Hypothalamus (tissue), 51 donors: ENCODE measurements around the gene AKT3.
"Not testable (repeated sequence)": the region's sequence is repeated elsewhere in the genome, so short reads cannot be mapped to it uniquely, and the experiment has no call there.

Source experiments
- DNase-seq, 51 donors: peaks; one replicate each; lab custom pipeline; 2025; lab: John Stamatoyannopoulos, UW

Gene AKT3

DNA sequence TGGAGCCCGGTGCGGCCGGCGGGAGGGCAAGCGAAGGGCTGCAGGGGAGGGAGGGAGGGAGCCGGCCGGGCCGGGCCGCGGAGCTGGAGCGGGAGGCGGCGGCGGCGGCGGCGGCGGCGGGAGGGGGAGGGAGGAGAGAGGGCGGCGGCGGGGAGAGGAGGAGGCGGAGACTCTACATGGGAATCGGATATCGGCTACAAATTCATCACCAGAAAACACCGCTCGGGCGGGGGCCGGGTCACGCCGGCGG, at the start of gene AKT3:
Gene AKT3 (minus strand): TSS at position 42 of the 250 bp plus-strand sequence. CDS start 7,073 bp downstream, outside the sequence.
- DNase-seq, result peak in 46 of 51 donors; percentile 65 to 95 (median 84)

DNA sequence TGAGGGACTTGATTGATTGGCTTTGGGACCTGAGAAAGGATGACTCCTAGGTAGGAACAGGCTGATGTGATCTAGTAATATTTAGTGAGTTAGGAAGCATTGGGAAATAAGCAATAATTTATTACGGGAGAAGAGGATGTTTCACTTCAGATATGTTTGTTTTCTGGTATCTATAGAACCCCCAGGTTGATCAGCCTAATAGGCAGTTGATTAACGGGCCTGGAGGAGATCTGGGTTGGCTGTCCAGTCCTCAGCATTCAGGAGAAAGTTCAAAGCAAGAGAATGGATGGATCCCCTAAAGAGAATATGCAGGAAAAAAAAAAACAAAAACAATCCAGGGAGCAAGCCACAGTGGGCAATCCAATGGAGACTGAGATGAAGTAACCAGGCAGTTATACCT, 48.2 kb upstream of the AKT3 start:
- DNase-seq, result no peak

DNA sequence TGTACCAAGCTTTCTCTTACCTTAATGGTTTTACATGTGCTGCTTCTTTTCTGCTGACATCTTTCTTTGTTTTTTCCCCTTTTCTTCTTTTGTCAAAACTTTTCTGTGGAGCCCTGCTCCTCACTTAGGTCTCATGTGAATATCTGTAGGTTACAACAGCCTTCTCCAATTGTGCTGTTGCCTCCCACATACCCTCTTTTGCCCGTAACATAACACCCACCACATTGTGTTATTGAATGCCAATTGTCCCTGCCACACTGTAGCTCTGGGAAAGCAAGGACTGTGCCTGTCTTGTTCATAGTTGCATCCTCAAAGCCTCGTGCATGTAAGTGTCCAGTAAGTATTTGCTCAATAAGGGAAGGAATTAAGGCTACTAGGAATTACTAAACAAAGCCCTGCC, 46.3 kb upstream of the AKT3 start:
- no peak for DNase-seq

DNA sequence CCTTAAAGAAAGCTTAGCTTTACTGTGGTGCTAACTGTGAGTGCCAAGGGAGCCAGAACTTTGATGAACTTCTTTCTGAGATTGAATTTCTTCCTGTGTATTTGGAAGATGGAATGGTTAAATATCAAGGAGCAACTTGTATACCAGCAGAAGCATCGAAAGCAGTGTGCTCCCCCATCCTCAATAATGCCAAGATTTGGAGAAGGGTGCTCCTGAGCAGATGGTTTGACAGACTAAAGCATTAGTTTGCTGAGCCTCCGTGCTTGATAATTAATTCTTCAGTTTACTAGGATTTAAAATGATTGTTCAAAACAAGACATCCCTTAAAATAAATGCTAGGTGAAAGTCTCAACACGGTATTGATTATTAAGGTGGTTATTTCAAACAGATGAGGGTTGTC, 42.4 kb upstream of the AKT3 start:
- no peak for DNase-seq

DNA sequence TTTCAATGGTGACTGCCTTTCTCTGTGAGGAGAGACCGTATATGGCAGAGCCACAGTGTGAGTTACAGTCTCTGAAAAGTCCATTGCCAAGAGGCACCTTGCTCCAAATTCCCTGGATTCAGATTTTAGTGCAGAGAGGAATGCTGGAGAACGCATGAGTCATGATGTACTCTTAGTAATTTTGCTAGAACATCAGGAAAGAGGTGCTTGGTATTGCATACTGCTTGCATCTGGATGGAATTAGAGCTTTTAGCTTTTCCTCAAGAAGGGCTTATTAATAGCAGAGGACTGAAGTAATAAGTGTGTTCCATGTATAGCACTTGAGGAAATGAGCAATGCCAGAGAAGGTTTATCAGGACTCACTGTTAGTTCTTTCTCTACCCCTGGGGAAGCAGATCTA, 40.5 kb upstream of the AKT3 start:
- DNase-seq, result peak in 1 of 51 donors; percentile 7

DNA sequence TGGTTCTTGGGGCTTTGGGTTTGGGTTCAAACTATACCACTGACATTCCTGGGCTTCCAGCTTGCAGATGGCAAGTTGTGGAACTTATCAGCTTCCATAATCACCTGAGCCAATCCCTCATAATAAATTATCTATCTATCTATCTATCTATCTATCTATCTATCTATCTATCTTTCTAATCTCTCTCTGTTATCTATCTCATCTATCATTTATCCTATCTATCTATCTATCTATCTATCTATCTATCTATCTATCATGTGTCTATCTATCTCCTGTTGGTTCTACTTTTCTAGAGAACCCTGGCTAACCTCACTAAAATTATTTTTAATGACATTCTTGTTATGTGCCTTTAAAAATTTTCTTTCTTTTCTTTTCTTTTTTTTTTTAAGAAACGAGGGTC, 35.8 kb upstream of the AKT3 start:
- DNase-seq, result no peak

DNA sequence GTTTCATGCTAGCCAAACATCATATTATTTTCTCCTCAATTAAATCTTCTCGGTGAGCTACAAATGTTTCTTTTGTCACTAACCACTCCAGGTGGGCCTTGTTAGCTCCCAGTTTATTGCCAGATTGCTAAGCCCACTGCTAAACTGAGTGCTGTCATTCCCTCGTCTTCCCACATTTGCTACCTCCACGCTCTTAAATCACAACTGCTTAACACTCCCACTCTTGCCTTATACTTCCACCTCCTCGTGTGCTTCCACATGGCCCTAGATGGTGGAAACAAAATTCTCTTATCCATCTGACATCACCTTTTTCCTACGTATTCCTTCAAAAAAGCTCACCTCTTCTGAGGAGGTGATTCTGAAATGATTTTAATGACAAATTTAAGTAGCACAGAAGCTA, 34.6 kb upstream of the AKT3 start:
- DNase-seq, result no peak

DNA sequence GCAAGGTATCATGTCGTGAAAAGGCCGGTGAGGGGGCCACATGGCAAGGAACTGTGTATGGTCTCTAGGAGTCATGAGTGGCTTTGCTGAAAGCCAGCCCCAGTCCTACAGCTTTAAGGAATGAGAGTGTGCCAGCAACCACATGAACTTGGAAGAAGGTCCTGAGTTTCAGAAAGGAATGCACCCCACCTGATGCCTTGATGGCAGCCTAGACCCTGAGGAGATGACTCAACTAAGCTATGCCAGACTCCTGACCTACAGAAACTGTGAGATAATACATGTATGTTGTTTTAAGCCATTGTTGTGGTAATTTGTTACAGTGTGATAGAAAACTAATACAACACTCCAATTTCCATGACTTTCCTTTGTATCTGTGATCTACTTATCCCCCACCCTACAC, 33.5 kb upstream of the AKT3 start:
- DNase-seq, result no peak

DNA sequence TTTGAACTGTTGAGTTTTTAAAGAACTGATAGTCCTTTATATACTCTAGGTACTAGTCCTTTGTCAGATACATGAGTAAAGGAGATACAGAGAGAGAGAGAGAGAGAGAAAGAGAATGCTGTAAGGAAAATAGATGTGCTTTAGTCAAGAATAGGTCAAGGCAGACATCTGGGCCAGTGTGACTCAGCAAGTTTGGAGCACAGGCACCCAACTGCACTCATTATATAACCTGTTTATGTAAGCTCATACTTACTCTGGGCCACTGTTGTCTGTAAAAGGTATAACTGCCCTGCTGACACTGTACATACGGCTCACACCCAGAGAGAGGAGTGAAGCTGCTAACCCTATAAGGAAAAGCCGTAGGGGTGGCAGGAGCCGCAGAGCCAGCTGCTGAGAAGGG, 32.2 kb upstream of the AKT3 start:
- no peak for DNase-seq

DNA sequence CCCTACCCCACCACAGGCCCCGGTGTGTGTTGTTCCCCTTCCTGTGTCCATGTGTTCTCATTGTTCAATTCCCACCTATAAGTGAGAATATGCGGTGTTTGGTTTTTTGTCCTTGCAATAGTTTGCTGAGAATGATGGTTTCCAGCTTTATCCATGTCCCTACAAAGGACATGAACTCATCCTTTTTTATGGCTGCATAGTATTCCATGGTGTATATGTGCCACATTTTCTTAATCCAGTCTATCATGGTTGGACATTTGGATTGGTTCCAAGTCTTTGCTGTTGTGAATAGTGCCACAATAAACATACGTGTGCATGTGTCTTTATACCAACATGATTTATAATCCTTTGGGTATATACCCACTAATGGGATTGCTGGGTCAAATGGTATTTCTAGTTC, 27.0 kb upstream of the AKT3 start:
- DNase-seq, result not testable (repeated sequence)

DNA sequence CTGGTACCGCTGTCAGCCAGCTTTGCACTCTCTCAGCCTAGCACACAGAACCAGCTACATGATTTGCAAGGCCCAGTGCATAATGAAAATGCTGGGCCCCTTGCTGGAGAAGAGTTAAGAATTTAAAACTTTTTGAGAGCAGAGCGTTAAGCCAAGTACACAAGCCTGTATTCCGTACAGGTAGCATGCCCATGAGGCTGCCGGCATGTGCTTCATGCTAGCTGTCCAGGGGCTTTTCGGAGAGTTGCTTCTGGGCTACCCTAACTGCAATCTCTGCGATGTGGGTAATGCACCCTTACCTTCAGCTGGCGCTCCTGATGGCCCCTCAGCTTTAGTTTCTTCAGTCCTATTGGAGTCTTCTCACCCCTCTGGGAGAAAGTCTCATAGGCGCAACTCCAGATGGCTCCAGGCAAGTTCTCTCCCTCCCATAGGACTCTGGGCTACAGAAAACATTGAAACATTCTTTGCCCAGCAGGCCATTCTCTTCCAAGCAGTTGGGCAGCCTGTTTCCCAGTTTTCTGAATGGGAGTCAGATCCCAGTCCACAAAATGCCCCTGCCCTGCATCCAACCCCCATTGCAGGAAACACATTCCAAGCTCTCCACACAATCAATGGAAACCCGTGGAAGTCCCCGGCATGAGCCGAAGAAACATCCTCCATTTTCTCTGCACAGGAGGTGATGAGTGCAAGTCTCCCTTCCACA, 5.7 kb upstream of the AKT3 start:
- DNase-seq, result peak in 2 of 51 donors; percentile 1 to 2

DNA sequence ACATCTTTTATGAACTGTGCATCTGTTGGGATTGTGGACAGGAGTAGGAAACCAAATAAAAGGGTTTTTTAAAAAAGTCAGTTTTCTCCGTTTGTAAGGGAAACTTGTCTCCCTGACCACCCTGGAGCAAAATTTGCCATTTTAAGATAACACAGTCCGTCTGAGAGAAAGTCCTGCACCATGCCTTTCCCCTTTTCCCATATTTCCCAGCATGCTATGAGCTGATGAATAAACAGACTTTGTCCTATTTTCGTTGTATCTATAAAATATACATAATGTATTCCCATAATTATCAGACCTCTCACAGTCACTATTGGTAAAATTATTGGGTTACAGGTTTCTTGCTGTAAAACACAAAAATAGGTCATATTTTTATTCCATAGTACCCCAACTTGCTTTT, 1.7 kb upstream of the AKT3 start:
- DNase-seq, result no peak

DNA sequence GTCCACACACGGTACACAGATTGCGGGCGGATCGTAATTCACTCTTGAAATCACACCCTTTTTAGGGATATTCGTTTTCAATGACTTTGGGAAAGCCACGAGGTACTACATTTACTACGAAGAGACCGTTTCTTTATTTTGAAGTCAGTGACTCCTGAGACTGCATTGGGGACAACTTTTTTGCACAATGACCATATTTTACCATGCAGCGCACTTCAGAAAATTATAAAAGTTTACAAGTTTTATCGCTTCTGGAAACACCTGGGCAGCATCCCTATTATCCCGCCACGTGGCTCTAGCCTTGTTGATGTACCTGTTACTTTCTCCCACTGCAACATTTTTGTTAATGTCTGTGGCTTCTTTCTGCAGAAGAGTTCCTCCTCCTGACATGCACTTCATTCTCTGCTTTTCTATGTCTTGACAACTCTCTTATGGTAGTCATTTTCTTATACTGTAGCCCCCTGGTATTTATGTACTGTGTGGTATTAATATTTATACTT, 1.3 kb upstream of the AKT3 start:
- DNase-seq, result peak in 1 of 51 donors; percentile 46

DNA sequence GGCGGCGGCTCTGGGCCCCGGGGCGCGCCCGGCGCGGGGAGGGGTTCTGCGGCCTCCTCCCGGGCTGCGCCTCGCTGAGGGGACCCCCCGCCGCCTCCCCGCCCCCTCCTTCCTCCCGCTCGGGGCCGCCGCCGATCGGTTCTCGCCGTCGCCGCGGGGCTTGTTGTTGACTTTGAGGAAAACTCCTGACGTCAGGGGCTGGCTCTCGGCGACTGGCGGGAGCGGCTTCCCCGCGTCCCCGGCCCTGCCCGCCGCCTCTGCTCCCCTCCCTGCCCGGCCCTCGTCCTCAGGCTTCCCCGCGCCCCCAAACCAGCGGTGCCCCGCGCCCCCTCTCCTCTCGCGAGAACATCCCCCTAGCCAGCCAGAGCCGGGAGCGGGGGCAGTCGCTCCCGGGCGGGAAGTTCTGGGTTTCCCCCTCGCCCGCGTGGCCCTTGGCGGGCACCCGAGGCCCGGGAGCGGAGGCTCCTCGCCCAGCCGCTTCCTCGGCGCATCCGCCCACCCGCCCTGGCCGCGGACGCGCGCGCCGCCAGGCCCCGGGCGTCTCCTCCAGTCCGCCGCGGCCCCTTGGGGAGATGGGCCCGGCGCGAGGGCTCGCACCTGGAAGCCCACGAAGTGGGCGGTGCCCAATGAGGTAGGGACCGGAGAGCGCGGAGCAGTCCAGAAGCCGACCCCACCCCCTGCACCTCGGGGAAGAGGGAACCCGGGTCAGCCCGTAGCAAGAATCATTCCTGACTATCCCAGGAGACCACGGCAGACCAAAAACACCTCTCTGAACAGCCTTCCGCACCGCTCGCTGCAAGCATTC, 611 bp upstream of the AKT3 start:
- DNase-seq, result peak; percentile 49 to 95 (median 83)

DNA sequence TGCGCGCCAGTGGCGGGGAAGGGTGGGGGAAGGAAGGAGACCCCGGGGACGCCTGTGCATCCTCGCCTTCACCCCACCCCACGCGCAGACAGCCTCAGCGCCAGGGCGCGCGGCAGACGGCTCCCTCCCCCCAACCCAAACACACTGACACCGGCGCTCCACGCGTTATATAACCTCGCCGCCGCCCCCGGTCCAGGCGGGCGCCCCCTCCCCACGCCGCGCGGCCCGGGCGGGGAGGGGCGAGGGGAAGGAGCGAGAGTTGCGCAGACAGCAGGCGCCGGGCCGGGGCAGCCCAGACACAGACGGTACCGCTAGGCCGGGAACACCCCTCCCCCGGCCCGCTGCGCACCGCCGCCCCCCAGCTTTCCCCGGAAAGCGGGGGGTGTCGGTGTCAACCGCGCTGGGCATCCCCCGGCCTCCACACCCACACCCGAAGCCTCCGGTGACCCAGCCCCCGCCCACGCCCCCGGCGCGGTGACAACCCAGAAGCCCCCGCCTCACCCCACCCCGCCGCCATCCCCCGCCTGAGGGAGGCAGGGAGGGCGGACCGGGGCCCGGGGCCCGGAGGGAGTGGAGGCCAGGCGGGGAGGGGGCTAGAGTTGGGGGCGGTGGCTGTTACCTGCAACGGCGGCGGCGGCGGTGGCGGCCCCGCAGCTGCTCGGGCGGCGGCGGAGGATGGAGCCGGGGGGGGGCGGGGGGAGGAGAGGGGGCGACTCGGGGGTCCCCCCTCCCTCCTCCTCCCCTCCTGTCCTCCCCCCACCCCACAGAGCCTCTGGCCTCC, 432 bp downstream of the AKT3 start:
- peak in 50 of 51 donors; percentile 20 to 88 (median 70) for DNase-seq

DNA sequence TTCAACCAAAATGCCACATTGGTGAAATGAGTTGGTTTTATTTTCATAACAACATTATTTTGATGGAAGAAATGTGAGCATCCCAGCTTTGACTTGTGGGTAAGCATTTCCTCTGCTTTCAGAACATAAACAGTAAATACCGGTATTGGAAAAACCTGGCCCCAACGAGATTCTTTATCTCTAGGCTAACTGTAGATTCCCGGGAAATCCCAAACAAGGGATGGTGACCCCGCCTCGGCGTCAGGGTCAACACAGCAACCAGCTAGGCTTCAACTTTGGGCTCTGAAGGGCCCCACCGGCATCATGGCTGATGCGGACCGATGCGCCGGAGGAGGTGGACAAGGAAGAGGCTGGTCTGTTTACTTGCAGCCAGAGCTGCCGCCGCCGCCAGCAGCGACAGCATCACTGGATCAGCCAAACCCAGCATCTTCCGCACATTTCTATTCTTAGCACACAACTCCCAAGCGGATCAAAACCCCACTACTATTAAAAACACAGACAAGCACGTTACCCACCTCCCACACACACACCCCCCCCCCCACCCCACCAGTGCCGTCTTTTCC, 1.1 kb downstream of the AKT3 start:
- DNase-seq, result peak in 50 of 51 donors; percentile 15 to 88 (median 70)

DNA sequence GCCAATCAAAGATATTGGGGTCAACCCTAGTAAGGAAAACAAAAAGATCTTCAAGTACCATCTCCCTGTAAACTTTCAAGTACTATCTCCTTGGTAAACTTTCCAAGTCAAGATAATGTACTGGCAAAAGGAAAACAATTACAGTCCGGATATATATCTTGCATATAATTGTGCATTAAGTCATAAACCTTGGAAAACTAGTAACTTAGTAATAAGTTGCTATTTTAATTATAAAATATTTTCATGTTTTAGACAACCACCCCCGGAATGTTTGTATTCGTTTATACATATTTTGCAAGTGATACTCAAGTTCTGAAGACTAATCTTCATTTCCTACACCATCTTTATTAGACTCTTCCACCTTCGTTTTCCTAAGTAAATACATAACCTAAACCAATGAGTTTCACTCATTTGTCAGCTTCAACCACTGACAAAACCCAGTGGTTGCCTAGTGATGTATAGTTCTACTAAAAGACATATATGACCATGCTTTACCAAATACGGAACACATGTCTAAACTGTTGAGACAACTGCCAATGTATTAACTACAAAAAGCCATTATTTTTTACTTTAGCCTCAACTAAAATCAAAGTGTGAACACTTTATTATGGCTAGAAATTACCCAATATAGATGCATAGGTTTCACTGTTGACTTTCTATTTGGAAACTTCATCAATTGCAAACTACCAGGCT, 1.7 kb downstream of the AKT3 start:
- peak in 1 of 51 donors; percentile 42 for DNase-seq

DNA sequence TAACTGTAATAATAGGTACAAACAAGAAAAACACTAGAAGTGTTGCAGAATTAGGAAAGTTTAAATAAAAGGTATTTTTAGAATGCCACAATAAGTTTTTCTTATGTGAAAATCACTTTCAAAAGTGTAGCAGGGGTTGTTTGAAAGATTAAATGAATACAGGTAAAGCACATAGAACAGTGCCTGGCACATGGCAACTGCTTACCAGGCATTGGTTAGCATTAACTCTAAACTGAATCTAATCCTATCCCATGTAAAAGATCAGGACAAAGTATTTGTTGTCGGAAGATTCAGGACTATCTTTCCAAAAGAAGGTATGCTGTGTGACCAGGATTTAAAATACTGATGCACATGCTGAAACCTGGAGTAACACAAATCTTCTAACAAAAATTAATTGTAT, 3.3 kb downstream of the AKT3 start:
- no peak for DNase-seq

DNA sequence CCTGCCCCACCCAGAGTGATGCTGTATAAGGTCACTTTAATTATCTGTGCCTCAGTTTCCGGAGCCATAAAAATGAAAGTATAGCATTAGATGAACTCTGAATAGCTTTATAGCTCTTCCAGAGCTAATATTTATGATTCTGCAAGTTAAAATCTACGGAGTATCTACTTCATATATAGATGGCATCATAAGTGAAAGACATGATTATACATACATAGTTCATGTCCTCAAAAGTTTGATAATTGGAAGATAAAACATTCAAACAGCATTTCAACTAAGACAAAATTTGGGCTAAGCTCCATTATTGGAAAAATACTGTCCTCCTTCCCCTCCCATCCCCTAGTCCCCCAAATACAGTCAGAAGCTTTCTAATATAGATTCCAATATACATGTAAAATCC, 4.2 kb downstream of the AKT3 start:
- DNase-seq, result no peak

DNA sequence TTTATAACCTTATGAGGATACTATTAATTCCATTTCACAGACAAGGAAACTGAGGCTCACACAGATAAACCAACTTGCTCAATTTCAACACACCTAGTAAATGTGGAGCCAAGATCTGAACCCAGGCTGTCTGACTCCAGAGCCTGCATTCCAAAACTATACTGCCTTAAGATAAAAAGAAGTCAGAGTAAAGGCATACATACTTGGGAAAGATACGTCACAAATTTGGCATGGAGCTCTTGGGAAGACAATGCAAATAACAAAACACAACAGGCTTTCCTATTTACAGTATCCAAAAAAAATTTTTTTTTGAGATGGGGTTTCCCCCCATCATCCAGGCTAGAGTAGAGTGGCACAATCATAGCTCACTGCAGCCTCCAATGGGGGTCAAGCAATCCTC, 5.9 kb downstream of the AKT3 start:
- no peak for DNase-seq
